GM21528 (cell line): ENCODE data around the gene LRIG2.
"Not testable (repeated sequence)": the region's sequence is repeated elsewhere in the genome, so short reads cannot be mapped to it uniquely, and the experiment has no call there.

Source experiments
- ATAC-seq: cut with Tn5 transposase; IDR thresholded peaks from one replicate; pipeline ENCODE4 v1.9.1; 2021; ENCODE audit warnings: mild to moderate bottlenecking, moderate library complexity; ENCODE audit not compliant: unreplicated experiment, low FRiP score

LRIG2 gene

GRCh38 chr1:113156368-113156767 is 83.4 kb downstream of the LRIG2 start:
- no peak for ATAC-seq

DNA sequence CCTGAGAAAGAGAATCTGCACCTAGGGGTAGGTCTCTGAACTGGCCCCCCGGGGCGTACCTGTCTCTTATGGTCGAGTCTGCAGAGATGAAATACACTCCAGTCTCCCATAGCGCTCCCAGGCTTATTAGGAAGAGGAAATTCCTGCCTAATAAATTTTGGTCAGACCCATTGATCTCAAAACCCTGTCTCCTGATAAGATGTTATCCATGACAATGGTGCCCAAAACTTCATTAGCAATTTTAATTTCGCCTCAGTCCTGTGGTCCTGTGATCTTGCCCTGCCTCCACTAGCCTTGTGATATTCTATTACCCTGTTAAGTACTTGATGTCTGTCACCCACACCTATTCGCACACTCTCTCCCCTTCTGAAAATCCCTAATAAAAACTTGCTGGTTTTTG is 85.7 kb downstream of the LRIG2 start:
- not testable (repeated sequence) for ATAC-seq

- ATAC-seq: no peak
Measured at GRCh38 chr1:113166473-113166872, 93.5 kb downstream of the LRIG2 start.

DNA sequence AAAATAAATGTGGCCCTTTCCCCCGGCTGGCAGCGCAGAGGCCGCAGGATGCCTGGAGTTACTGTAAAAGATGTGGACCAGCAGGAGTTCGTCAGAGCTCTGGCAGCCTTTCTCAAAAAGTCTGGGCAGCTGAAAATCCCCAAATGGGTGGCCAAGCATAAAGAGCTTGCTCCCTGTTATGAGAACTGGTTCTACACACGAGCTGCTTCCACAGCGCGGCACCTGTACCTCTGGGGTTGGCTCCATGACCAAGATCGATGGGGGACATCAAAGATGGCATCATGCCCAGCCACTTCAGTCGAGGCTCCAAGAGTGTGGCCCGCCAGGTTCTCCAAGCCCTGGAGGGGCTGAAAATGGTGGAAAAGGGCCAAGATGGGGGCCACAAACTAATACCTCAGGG is 95.9 kb downstream of the LRIG2 start:
- no peak for ATAC-seq

DNA sequence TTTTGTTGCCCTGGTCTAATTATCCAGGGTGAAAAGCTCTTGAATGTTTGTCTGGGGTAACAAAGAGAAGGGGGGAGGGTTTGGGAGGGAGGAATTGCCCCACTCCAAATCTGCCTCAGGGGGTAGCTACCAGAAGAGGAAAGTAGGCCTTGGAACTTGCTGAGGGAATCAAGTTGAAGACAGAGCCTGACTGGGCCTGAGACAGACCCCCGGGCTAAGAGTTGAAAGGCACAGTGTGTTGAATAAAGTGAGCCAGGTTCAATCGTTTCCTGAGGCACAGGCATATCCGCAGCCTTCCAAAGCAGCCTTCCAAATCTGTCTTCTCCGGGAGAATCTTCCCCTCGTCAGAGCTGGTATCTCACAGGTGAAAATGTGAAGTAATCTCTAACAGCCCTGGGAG is 96.6 kb downstream of the LRIG2 start:
- ATAC-seq: no peak

GRCh38 chr1:113170519-113170918 is 97.5 kb downstream of the LRIG2 start:
- no peak for ATAC-seq

GRCh38 chr1:113178106-113178505 is 105.1 kb downstream of the LRIG2 start:
- ATAC-seq: no peak

- no peak for ATAC-seq
Measured at GRCh38 chr1:113178522-113178921, 105.5 kb downstream of the LRIG2 start.
